GM23338 (cell line): ENCODE results near the gene HMX2.
A peak's percentile ranks its signal among the peaks of the same experiment; 100 is the strongest.

Experiments
- CREB1 ChIP-seq: fragments of 250-450 bp; sonication (Bioruptor Pico); IDR thresholded peaks from 2 replicates; pipeline ENCODE4 v1.5.0; 2020; ENCODE audit warnings: low read depth, mild to moderate bottlenecking, moderate library complexity
- EZH2 ChIP-seq: fragments of 200-600 bp; sonication (generic); IDR thresholded peaks from one replicate; pipeline ENCODE4 v1.8.0; 2017; ENCODE audit warnings: antibody characterized with exemption, mild to moderate bottlenecking, low read depth; ENCODE audit not compliant: unreplicated experiment
- POLR2AphosphoS5 ChIP-seq: IDR thresholded peaks from 2 replicates; pipeline ENCODE4 v1.6.1; 2016; ENCODE audit warnings: antibody characterized with exemption, low read depth
- STAT1 ChIP-seq: IDR thresholded peaks from one replicate; pipeline ENCODE4 v1.6.1; 2016; ENCODE audit warnings: antibody characterized with exemption; ENCODE audit not compliant: unreplicated experiment
- ZNF462 ChIP-seq: fragments of 250-450 bp; sonication (Bioruptor Pico); IDR thresholded peaks from 2 replicates; pipeline ENCODE4 v1.5.0; 2020; ENCODE audit warnings: mild to moderate bottlenecking, moderate library complexity
- TF ChIP-seq, protein P1 (sequence below), 2 experiments: fragments of 200-600 bp in 1 of 2; sonication (generic) in 1 of 2; conservative IDR thresholded peaks; 2 replicates each; pipeline versions ENCODE4 v1.5.1 to v1.6.1; 2016 to 2017; ENCODE audit warnings: antibody characterized with exemption in 2 of 2, low read depth in 2 of 2, mild to moderate bottlenecking in 2 of 2, moderate library complexity in 1 of 2

- TF ChIP-seq, protein P1, sequence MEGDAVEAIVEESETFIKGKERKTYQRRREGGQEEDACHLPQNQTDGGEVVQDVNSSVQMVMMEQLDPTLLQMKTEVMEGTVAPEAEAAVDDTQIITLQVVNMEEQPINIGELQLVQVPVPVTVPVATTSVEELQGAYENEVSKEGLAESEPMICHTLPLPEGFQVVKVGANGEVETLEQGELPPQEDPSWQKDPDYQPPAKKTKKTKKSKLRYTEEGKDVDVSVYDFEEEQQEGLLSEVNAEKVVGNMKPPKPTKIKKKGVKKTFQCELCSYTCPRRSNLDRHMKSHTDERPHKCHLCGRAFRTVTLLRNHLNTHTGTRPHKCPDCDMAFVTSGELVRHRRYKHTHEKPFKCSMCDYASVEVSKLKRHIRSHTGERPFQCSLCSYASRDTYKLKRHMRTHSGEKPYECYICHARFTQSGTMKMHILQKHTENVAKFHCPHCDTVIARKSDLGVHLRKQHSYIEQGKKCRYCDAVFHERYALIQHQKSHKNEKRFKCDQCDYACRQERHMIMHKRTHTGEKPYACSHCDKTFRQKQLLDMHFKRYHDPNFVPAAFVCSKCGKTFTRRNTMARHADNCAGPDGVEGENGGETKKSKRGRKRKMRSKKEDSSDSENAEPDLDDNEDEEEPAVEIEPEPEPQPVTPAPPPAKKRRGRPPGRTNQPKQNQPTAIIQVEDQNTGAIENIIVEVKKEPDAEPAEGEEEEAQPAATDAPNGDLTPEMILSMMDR (conservative IDR thresholded peaks at IDR 0.05; ENCODE audit: low read depth in 2 of 2), result peak in 1 of 2 experiments; percentile 8; a peak in 1 of 4 replicates
- no peak for TF ChIP-seq CREB1
- TF ChIP-seq POLR2AphosphoS5, result no peak
- TF ChIP-seq EZH2, result no peak
- TF ChIP-seq STAT1, result no peak
- no peak for TF ChIP-seq ZNF462 (CRISPR knock-in tag)
Measured at GRCh38 chr10:123101872-123102271, 46.1 kb upstream of the HMX2 start.
